ENCODE results near the gene PTPRU.

Gene PTPRU

GRCh38 chr1:29320156-29320940, 84.0 kb downstream of the PTPRU start:
- DNase-seq = no peak

GRCh38 chr1:29321176-29321575, 84.9 kb downstream of the PTPRU start:
- no peak for DNase-seq

GRCh38 chr1:29322147-29322694, 85.9 kb downstream of the PTPRU start:
- no peak for DNase-seq

- DNase-seq = no peak
Observed at GRCh38 chr1:29322861-29323585, 86.7 kb downstream of the PTPRU start.

- DNase-seq = no peak
Observed at GRCh38 chr1:29323636-29324035, 87.3 kb downstream of the PTPRU start.

GRCh38 chr1:29324202-29324601, 87.9 kb downstream of the PTPRU start:
- DNase-seq = no peak

GRCh38 chr1:29324771-29325351, 88.5 kb downstream of the PTPRU start:
- DNase-seq = no peak

GRCh38 chr1:29325675-29326074, 89.4 kb downstream of the PTPRU start:
- DNase-seq = no peak

GRCh38 chr1:29326123-29326522, 89.8 kb downstream of the PTPRU start:
- no peak for DNase-seq

GRCh38 chr1:29327223-29327935, 91.1 kb downstream of the PTPRU start:
- DNase-seq = no peak

GRCh38 chr1:29329022-29329775, 92.9 kb downstream of the PTPRU start:
- DNase-seq = no peak

GRCh38 chr1:29330089-29330488, 93.8 kb downstream of the PTPRU start:
- no peak for DNase-seq

GRCh38 chr1:29330856-29331255, 94.5 kb downstream of the PTPRU start:
- no peak for DNase-seq

- DNase-seq = no peak
Observed at GRCh38 chr1:29331309-29331708, 95.0 kb downstream of the PTPRU start.

- DNase-seq = no peak
Observed at GRCh38 chr1:29331729-29332128, 95.4 kb downstream of the PTPRU start.

GRCh38 chr1:29332204-29332603, 95.9 kb downstream of the PTPRU start:
- DNase-seq = no peak

GRCh38 chr1:29333008-29333407, 96.7 kb downstream of the PTPRU start:
- DNase-seq = no peak

GRCh38 chr1:29335573-29335972, 99.3 kb downstream of the PTPRU start:
- no peak for DNase-seq

GRCh38 chr1:29338908-29339575, 102.7 kb downstream of the PTPRU start:
- DNase-seq = no peak

GRCh38 chr1:29341936-29342335, 105.6 kb downstream of the PTPRU start:
- no peak for DNase-seq

GRCh38 chr1:29342351-29342750, 106.0 kb downstream of the PTPRU start:
- DNase-seq = no peak

- DNase-seq = no peak
Observed at GRCh38 chr1:29342983-29343382, 106.7 kb downstream of the PTPRU start.

Measured in retina (tissue), 1 donor.